Kidney epithelial cell (primary cell): ENCODE data around the gene PSTPIP2. TPM values are rescaled to one million over a fixed set of nuclear protein-coding genes. Genes with fewer than 3 reads are reported as not detected.

Source experiments
- DNase-seq: peaks from one replicate; pipeline ENCODE4 v3.0.0-alpha.2; 2010; ENCODE audit warnings: low read depth
- H3K27me3 ChIP-seq: 2 replicates; pipeline ENCODE4 v1.6.0; 2011; ENCODE audit warnings: low read length; ENCODE audit not compliant: control insufficient read depth, insufficient read depth
- H3K36me3 ChIP-seq: 2 replicates; pipeline ENCODE4 v1.5.1; 2011; ENCODE audit warnings: low read length; ENCODE audit not compliant: control insufficient read depth, insufficient read depth
- H3K4me3 ChIP-seq: 2 replicates; pipeline ENCODE4 v1.5.1; 2011; ENCODE audit warnings: low read depth, mild to moderate bottlenecking, control low read depth, low read length
- total RNA-seq: library from RNA; depleted of rRNA; stranded (reverse); fragments of >200 nt; gene quantifications from 2 replicates; pipeline ENCODE4 v1.2.3, GENCODE V29; 2015
- TF ChIP-seq, protein P1 (sequence below): IDR thresholded peaks from 2 replicates; pipeline ENCODE4 v1.5.1; 2011; ENCODE audit warnings: mild to moderate bottlenecking, moderate library complexity, low read length, control low read depth, inconsistent platforms; ENCODE audit not compliant: insufficient read depth, poor library complexity, severe bottlenecking

Gene PSTPIP2
- total RNA-seq, 1 donor from 2014 or later, result 14.2 TPM

DNA sequence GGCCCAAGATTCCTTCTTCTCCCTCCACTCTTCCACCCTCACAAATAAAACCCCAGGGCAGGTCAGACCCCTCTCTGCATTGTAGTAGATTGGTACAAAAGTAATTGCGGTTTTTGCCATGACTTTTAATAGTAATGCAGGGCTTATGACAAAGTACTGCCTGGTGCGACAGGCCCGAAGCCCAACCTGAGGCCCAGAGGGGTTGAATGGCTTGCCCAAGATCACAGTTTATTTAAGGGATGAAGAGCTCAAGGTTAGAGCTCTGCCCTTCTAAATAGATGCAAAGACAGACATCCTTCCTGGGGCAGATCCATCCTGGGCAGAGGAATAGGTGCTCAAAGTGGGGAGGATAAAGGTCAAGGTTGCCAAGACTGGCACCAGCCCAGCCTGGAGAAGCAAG lies 899 bp upstream of the PSTPIP2 start:
- TF ChIP-seq, protein P1, sequence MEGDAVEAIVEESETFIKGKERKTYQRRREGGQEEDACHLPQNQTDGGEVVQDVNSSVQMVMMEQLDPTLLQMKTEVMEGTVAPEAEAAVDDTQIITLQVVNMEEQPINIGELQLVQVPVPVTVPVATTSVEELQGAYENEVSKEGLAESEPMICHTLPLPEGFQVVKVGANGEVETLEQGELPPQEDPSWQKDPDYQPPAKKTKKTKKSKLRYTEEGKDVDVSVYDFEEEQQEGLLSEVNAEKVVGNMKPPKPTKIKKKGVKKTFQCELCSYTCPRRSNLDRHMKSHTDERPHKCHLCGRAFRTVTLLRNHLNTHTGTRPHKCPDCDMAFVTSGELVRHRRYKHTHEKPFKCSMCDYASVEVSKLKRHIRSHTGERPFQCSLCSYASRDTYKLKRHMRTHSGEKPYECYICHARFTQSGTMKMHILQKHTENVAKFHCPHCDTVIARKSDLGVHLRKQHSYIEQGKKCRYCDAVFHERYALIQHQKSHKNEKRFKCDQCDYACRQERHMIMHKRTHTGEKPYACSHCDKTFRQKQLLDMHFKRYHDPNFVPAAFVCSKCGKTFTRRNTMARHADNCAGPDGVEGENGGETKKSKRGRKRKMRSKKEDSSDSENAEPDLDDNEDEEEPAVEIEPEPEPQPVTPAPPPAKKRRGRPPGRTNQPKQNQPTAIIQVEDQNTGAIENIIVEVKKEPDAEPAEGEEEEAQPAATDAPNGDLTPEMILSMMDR, result no peak
- Histone ChIP-seq H3K36me3 (no peaks in the 10 kb centered on the region), H3K27me3 (no peaks in the 10 kb centered on the region), H3K4me3 (no peak overlapping the region)
- no peak for DNase-seq

DNA sequence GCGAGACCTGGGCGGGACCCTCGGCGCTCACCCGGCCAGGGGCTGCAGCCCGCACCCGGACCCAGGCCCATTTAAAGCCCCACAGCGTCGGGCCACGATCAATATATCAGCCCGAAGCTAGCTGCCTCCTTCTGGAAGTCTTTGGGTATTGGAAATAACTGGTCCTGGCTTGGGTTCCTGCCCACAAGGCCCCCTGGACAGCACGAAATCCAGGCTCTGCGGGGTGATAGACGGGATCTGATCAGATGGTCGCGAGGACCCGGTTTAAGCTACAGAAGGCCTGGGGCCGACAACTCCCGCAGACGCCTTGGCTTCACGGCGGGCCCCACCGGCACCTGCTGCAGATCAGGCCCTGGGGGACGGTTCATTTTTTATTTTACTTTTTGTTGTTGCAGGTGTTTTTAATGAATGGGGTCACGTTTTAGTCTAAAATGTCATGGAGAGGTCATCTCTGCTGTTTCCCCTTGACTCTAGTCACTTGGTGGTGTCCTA lies 362 bp upstream of the PSTPIP2 start:
- no peaks in the 10 kb centered on the region for H3K36me3 ChIP-seq
- H3K4me3 ChIP-seq, result peak overlapping the region; percentile 80
- TF ChIP-seq, protein P1, result no peak
- no peak for DNase-seq
- H3K27me3 ChIP-seq, result no peaks in the 10 kb centered on the region

GRCh38 chr18:46070815-46071652 lies 1.0 kb downstream of the PSTPIP2 start:
- DNase-seq, result no peak
- TF ChIP-seq, protein P1, result no peak
- H3K36me3 ChIP-seq, result no peaks in the 10 kb centered on the region
- H3K27me3 ChIP-seq, result no peaks in the 10 kb centered on the region
- peak overlapping the region; percentile 80 for H3K4me3 ChIP-seq

GRCh38 chr18:46070232-46070631 lies 1.8 kb downstream of the PSTPIP2 start:
- Histone ChIP-seq H3K36me3 (no peaks in the 10 kb centered on the region), H3K27me3 (no peaks in the 10 kb centered on the region), H3K4me3 (no peak overlapping the region)
- TF ChIP-seq, protein P1, result no peak
- DNase-seq, result no peak

DNA sequence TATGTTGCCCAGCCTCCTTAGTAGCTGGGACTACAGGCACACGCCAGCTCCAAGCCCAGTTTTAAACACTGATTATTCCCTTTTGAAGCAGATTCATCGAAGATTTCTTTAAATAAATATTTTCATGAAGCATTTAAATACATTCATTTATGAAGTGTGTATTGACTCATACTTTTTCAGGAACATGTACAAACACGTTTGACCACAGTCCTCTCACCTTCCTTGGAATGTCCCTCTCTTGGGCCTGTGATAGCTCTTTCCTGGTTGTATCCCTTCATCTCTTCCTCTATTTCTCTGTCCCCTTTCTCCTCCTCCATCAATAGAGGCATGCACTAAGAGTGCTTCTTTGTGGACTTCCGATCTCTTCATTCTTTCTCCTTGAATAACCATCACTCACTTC lies 2.5 kb downstream of the PSTPIP2 start:
- TF ChIP-seq, protein P1, result no peak
- no peak for DNase-seq
- Histone ChIP-seq H3K4me3 (no peak overlapping the region), H3K27me3 (no peaks in the 10 kb centered on the region), H3K36me3 (no peaks in the 10 kb centered on the region)
